Caco-2 (cell line): ENCODE data around the gene DBX2. TPM values are rescaled to one million over a fixed set of nuclear protein-coding genes. Genes with fewer than 3 reads are reported as not detected.

Experiments
- BruUV-seq: library from RNA; stranded (reverse); fragments of 400-500 nt; replicated peaks from 2 replicates; lab custom pipeline; 2021; lab: Mats Ljungman, UMichigan
- CTCF ChIA-PET: fragments of 300-600 bp; sonication (Branson Sonifier 250); formaldehyde crosslinking; loops from one replicate; lab custom pipeline; 2022; ENCODE audit warnings: antibody characterized with exemption; lab: Charles Lee
- POLR2A ChIA-PET: fragments of 300-600 bp; sonication (Branson Sonifier 250); formaldehyde crosslinking; loops from one replicate; lab custom pipeline; 2022; ENCODE audit warnings: antibody characterized with exemption; lab: Charles Lee
- DNase-seq, 2 experiments: peaks; one replicate each; pipeline versions ENCODE4 v3.0.0 to v3.0.0-alpha.2; 2020 to 2022
- H3K27me3 ChIP-seq: replicated peaks from 2 replicates; pipeline ENCODE4 v1.6.0; 2011; ENCODE audit warnings: low read length; ENCODE audit not compliant: control insufficient read depth, insufficient read depth
- H3K36me3 ChIP-seq: 2 replicates; pipeline ENCODE4 v1.5.1; 2011; ENCODE audit warnings: low read length; ENCODE audit not compliant: control insufficient read depth, insufficient read depth
- H3K4me1 ChIP-seq: fragments of 250-450 bp; sonication (Bioruptor Pico); 2 replicates; pipeline ENCODE4 v1.5.1; 2020; ENCODE audit warnings: mild to moderate bottlenecking
- H3K4me3 ChIP-seq: 2 replicates; pipeline ENCODE4 v1.5.1; 2011; ENCODE audit warnings: low read depth, mild to moderate bottlenecking, control low read depth, low read length
- H3K9me3 ChIP-seq: fragments of 250-450 bp; sonication (Bioruptor Pico); 2 replicates; pipeline ENCODE4 v1.5.1; 2020; ENCODE audit warnings: mild to moderate bottlenecking, moderate library complexity
- H3K27ac Mint-ChIP-seq: one replicate; pipeline ENCODE4 v1.8.0; 2022; ENCODE audit warnings: mixed read lengths; ENCODE audit not compliant: unreplicated experiment
- H3K27me3 Mint-ChIP-seq: one replicate; pipeline ENCODE4 v1.8.0; 2022; ENCODE audit warnings: mixed read lengths; ENCODE audit not compliant: insufficient read depth, unreplicated experiment
- H3K36me3 Mint-ChIP-seq: one replicate; pipeline ENCODE4 v1.8.0; 2022; ENCODE audit warnings: mild to moderate bottlenecking, mixed read lengths; ENCODE audit not compliant: insufficient read depth, unreplicated experiment
- H3K4me1 Mint-ChIP-seq: one replicate; pipeline ENCODE4 v1.8.0; 2022; ENCODE audit warnings: low read depth, mixed read lengths; ENCODE audit not compliant: unreplicated experiment
- H3K4me3 Mint-ChIP-seq: one replicate; pipeline ENCODE4 v1.8.0; 2022; ENCODE audit warnings: mild to moderate bottlenecking, moderate library complexity, mixed read lengths; ENCODE audit not compliant: unreplicated experiment
- H3K9me3 Mint-ChIP-seq: one replicate; pipeline ENCODE4 v1.8.0; 2022; ENCODE audit warnings: mixed read lengths; ENCODE audit not compliant: unreplicated experiment
- intact Hi-C: fragments of 100-400 bp; cut with micrococcal nuclease; formaldehyde crosslinking; loops from one replicate; pipeline ENCODE4 v1.10.0; 2022; ENCODE audit not compliant: unreplicated experiment
- total RNA-seq: library from RNA; stranded (reverse); gene quantifications from 2 replicates; pipeline ENCODE4 v1.2.3, GENCODE V29; 2022
- TF ChIP-seq, protein P1 (sequence below), 2 experiments: fragments of 200-600 bp in 1 of 2; IDR thresholded peaks; 1 replicate in 1 of 2; 2 replicates in 1 of 2; pipeline versions ENCODE4 v1.5.1 to v1.8.0; 2011 to 2022; ENCODE audit warnings: antibody characterized with exemption in 1 of 2, control low read depth in 1 of 2, inconsistent platforms in 1 of 2, low read depth in 1 of 2, low read length in 1 of 2, mild to moderate bottlenecking in 1 of 2, moderate library complexity in 1 of 2; ENCODE audit not compliant: insufficient read depth in 1 of 2, severe bottlenecking in 1 of 2, unreplicated experiment in 1 of 2

Gene DBX2
- total RNA-seq, 1 experiment from 2014 or later, result not detected

- CTCF ChIA-PET, result no interaction called here
- intact Hi-C loops, result no loop called here
- Mint-ChIP-seq H3K4me3 (no peak overlapping the region), H3K27ac (no peak overlapping the region), H3K9me3 (no peaks in the 10 kb centered on the region), H3K27me3 (peaks cover 26% of the 10 kb centered on the region), H3K36me3 (no peaks in the 10 kb centered on the region), H3K4me1 (no peaks in the 10 kb centered on the region)
- Histone ChIP-seq H3K4me1 (no peaks in the 10 kb centered on the region), H3K9me3 (0 out of 2 replicates have a peak, but pooled peaks cover 3% of the 10 kb centered on the region), H3K27me3 (0 out of 2 replicates have a peak, but pooled peaks cover 3% of the 10 kb centered on the region), H3K4me3 (no peak overlapping the region), H3K36me3 (no peaks in the 10 kb centered on the region)
- TF ChIP-seq, protein P1, sequence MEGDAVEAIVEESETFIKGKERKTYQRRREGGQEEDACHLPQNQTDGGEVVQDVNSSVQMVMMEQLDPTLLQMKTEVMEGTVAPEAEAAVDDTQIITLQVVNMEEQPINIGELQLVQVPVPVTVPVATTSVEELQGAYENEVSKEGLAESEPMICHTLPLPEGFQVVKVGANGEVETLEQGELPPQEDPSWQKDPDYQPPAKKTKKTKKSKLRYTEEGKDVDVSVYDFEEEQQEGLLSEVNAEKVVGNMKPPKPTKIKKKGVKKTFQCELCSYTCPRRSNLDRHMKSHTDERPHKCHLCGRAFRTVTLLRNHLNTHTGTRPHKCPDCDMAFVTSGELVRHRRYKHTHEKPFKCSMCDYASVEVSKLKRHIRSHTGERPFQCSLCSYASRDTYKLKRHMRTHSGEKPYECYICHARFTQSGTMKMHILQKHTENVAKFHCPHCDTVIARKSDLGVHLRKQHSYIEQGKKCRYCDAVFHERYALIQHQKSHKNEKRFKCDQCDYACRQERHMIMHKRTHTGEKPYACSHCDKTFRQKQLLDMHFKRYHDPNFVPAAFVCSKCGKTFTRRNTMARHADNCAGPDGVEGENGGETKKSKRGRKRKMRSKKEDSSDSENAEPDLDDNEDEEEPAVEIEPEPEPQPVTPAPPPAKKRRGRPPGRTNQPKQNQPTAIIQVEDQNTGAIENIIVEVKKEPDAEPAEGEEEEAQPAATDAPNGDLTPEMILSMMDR (IDR thresholded peaks at IDR 0.05; ENCODE audit: insufficient read depth in 1 of 2, low read depth in 1 of 2, low read length in 1 of 2, severe bottlenecking in 1 of 2, unreplicated experiment in 1 of 2), result no peak
- DNase-seq, result no peak
- POLR2A ChIA-PET, result no interaction called here
- BruUV-seq, result no TSS peak
These were observed 26.4 kb upstream of the DBX2 start for GRCh38 chr12:45077251-45077650.

DNA sequence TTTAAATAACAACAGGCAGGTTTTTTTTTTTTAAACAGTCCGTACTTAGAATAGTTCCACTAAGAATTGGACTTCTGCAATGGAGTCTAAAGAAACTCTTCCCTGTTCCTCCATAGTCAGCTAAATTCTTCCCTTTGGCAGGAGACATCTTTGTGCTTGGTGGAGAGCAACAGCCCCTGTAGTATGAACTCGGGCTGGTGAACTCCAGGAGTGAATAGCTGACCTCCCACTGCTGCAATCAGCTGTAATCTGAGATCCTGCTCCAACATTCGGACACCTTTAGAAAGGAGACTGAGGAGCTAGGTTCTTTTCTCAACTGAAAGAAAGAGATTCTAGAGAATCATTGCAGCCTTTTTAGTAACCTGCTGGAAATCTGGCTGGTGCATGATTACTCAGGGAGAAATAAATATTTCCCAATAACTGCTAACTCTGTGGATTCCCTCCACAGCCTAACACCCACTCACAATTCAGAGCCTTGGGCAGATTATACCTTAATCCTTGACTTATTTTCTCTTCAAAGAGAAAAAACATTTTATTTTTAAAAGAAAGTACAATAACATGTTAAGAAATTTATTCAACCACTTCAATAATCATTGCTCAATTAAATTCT, 25.6 kb upstream of the DBX2 start:
- H3K4me3 Mint-ChIP-seq, result no peak overlapping the region
- no peaks in the 10 kb centered on the region for H3K9me3 Mint-ChIP-seq
- no peaks in the 10 kb centered on the region for H3K9me3 ChIP-seq
- CTCF ChIA-PET, result no interaction called here
- no peak for DNase-seq
- H3K27ac Mint-ChIP-seq, result no peak overlapping the region
- no peak overlapping the region for H3K4me3 ChIP-seq
- intact Hi-C loops, result no loop called here
- H3K27me3 Mint-ChIP-seq, result peaks cover 29% of the 10 kb centered on the region
- no peaks in the 10 kb centered on the region for H3K36me3 Mint-ChIP-seq
- BruUV-seq, result no TSS peak
- no peaks in the 10 kb centered on the region for H3K4me1 Mint-ChIP-seq
- no peaks in the 10 kb centered on the region for H3K4me1 ChIP-seq
- TF ChIP-seq, protein P1 (IDR thresholded peaks at IDR 0.05; ENCODE audit: insufficient read depth in 1 of 2, low read depth in 1 of 2, low read length in 1 of 2, severe bottlenecking in 1 of 2, unreplicated experiment in 1 of 2), result no peak
- H3K36me3 ChIP-seq, result no peaks in the 10 kb centered on the region
- H3K27me3 ChIP-seq, result 0 out of 2 replicates have a peak, but pooled peaks cover 3% of the 10 kb centered on the region
- POLR2A ChIA-PET, result no interaction called here

- H3K27me3 Mint-ChIP-seq, result peaks cover 22% of the 10 kb centered on the region
These were observed 24.8 kb upstream of the DBX2 start for GRCh38 chr12:45075587-45076282.

More at GRCh38 chr12:45075587-45076282, 24.8 kb upstream of the DBX2 start:
- Mint-ChIP-seq H3K27ac (no peak overlapping the region), H3K36me3 (no peaks in the 10 kb centered on the region), H3K9me3 (no peaks in the 10 kb centered on the region), H3K4me1 (no peaks in the 10 kb centered on the region), H3K4me3 (no peak overlapping the region)
- Histone ChIP-seq H3K36me3 (no peaks in the 10 kb centered on the region), H3K27me3 (0 out of 2 replicates have a peak, but pooled peaks cover 3% of the 10 kb centered on the region), H3K4me1 (no peaks in the 10 kb centered on the region), H3K9me3 (no peaks in the 10 kb centered on the region), H3K4me3 (no peak overlapping the region)
- no peak for DNase-seq
- ChIA-PET CTCF (no interaction called here), POLR2A (no interaction called here)
- no TSS peak for BruUV-seq
- TF ChIP-seq, protein P1 (IDR thresholded peaks at IDR 0.05; ENCODE audit: insufficient read depth in 1 of 2, low read depth in 1 of 2, low read length in 1 of 2, severe bottlenecking in 1 of 2, unreplicated experiment in 1 of 2), result no peak
- intact Hi-C loops, result no loop called here
